ENCODE measurements around the gene BARHL2. TPM values are rescaled to one million over a fixed set of nuclear protein-coding genes. Genes with fewer than 3 reads are reported as not detected.

BARHL2 gene
- total and polyA plus RNA-seq, 2 donors (not counting 3 experiments of a cell fraction or from before 2014, with no cell fraction given): not detected

- intact Hi-C loops (cut with micrococcal nuclease): no loop called here
- FAIRE-seq: no peak
- CTCF ChIA-PET: interaction anchor here (1.1 kb wide), 2 partner anchors 18 to 168 kb away, joined by 3 read pairs; no protein-coding TSS in a partner anchor
- TF ChIP-seq POLR2A (IDR thresholded peaks at IDR 0.05; ENCODE audit: low read depth, low read length): no peak
- no peak for TF ChIP-seq CTCF (IDR thresholded peaks at IDR 0.05; ENCODE audit: extremely low read depth in 1 of 2, insufficient read depth in 1 of 2, low read depth in 1 of 2, low read length in 2 of 2)
- no peak for TF ChIP-seq EZH2 (IDR thresholded peaks at IDR 0.05; ENCODE audit: borderline replicate concordance, low read depth, low read length, severe bottlenecking)
- no peak for TF ChIP-seq GATA2 (IDR thresholded peaks at IDR 0.05; ENCODE audit: insufficient read depth, insufficient read length, low read depth, low read length)
- TF ChIP-seq MAX (IDR thresholded peaks at IDR 0.05; ENCODE audit: insufficient read depth, insufficient read length): no peak
- TF ChIP-seq MYC (IDR thresholded peaks at IDR 0.05; ENCODE audit: low read depth, low read length): no peak
- no peak for TF ChIP-seq FOS (IDR thresholded peaks at IDR 0.05; ENCODE audit: borderline replicate concordance, insufficient read depth, low read length)
- TF ChIP-seq JUN (IDR thresholded peaks at IDR 0.05; ENCODE audit: borderline replicate concordance, insufficient read depth, insufficient read length, low read depth): no peak
- no peak for TF ChIP-seq POLR2AphosphoS5 (IDR thresholded peaks at IDR 0.05; ENCODE audit: insufficient read depth, low read depth, low read length)
- no peaks in the 10 kb centered on the region for H4K20me1 ChIP-seq (replicated peaks; ENCODE audit: control insufficient read depth, extremely low read depth, insufficient read depth, low read length)
- no peaks in the 10 kb centered on the region for H3K79me2 ChIP-seq (ENCODE audit: control insufficient read depth, insufficient read depth, low read length)
- no peak overlapping the region for H2AFZ ChIP-seq (ENCODE audit: low read depth, low read length)
- no peak overlapping the region for H3K9ac ChIP-seq (replicated peaks; ENCODE audit: extremely low read depth, insufficient read depth, low read length)
- no peak for DNase-seq (ENCODE audit: low read depth, low spot score)
- peaks cover 0 to 6% of the 10 kb centered on the region in 2 experiments for H3K27me3 ChIP-seq (ENCODE audit: control insufficient read depth in 2 of 2, insufficient read depth in 2 of 2, low read length in 2 of 2)
- no peaks in the 10 kb centered on the region for H3K9me3 ChIP-seq (replicated peaks; ENCODE audit: control insufficient read depth, insufficient read depth, low read length)
- dilution Hi-C loops (cut with MboI; ENCODE audit: extremely low pct_ligation_motif_present, low sequenced_read_pairs): no loop called here
- H3K4me2 ChIP-seq (ENCODE audit: insufficient read depth, low read length): no peak overlapping the region
- H3K9me1 ChIP-seq (replicated peaks; ENCODE audit: control insufficient read depth, extremely low read depth, insufficient read depth, low read length): no peaks in the 10 kb centered on the region
- no peaks in the 10 kb centered on the region for H3K4me1 ChIP-seq (ENCODE audit: control insufficient read depth, extremely low read depth, insufficient read depth, low read length)
- BruUV-seq (replicated peaks): no TSS peak
- POLR2A ChIA-PET: no interaction called here
- H3K4me3 ChIP-seq (replicated peaks in 1 of 3; ENCODE audit: insufficient read depth in 1 of 3, low read depth in 1 of 3, low read length in 3 of 3): no peak overlapping the region
- no peaks in the 10 kb centered on the region for H3K36me3 ChIP-seq (ENCODE audit: control insufficient read depth in 2 of 2, extremely low read depth in 1 of 2, insufficient read depth in 2 of 2, low read length in 2 of 2)
- no peak overlapping the region for H3K27ac ChIP-seq (ENCODE audit: insufficient read depth, low read depth, low read length)
Observed at GRCh38 chr1:90746857-90747256, 29.8 kb upstream of the BARHL2 start.

Data from endothelial cell of umbilical vein (primary cell).